ENCODE measurements around the gene DLG1.
"Not testable (repeated sequence)": the region's sequence is repeated elsewhere in the genome, so short reads cannot be mapped to it uniquely, and the experiment has no call there.

GRCh38 chr3:197034778-197035177, 263.6 kb downstream of the DLG1 start:
- not testable (repeated sequence) for TF ChIP-seq POLR2A, CTCF, POLR2AphosphoS5 (IDR thresholded peaks at IDR 0.05)
